HepG2 (cell line): ENCODE results near the gene NINL. TPM values are rescaled to one million over a fixed set of nuclear protein-coding genes. Genes with fewer than 3 reads are reported as not detected.

Source experiments
- AKNA ChIP-seq: sonication (generic); formaldehyde crosslinking; IDR thresholded peaks from 2 replicates; pipeline ENCODE4 v1.4.0; 2020; ENCODE audit warnings: missing genetic modification reagents, borderline replicate concordance
- ARID3A ChIP-seq: IDR thresholded peaks from 2 replicates; pipeline ENCODE4 v1.6.1; 2012; ENCODE audit warnings: low read depth, low read length, improper control_type of control experiment
- CBX1 ChIP-seq: IDR thresholded peaks from one replicate; pipeline ENCODE4 v1.6.1; 2016; ENCODE audit warnings: antibody characterized with exemption, low read depth
- CREM ChIP-seq, 2 experiments: sonication (generic) in 1 of 2; formaldehyde crosslinking in 1 of 2; IDR thresholded peaks; 2 replicates each; pipeline versions ENCODE4 v1.4.0 to v1.6.1; 2016 to 2020; ENCODE audit warnings: antibody characterized with exemption in 1 of 2, mild to moderate bottlenecking in 1 of 2, missing genetic modification reagents in 1 of 2
- DNMT1 ChIP-seq: sonication (generic); formaldehyde crosslinking; IDR thresholded peaks from 2 replicates; pipeline ENCODE4 v1.5.1; 2020; ENCODE audit warnings: mild to moderate bottlenecking, missing genetic modification reagents
- FLYWCH1 ChIP-seq: sonication (generic); formaldehyde crosslinking; IDR thresholded peaks from 2 replicates; pipeline ENCODE4 v1.8.1; 2023; ENCODE audit warnings: mild to moderate bottlenecking, missing genetic modification reagents
- GATAD1 ChIP-seq: IDR thresholded peaks from 2 replicates; pipeline ENCODE4 v1.6.1; 2016; ENCODE audit warnings: missing genetic modification reagents, missing compliant biosample characterization
- MTF1 ChIP-seq: sonication (generic); formaldehyde crosslinking; IDR thresholded peaks from 2 replicates; pipeline ENCODE4 v1.5.0; 2020; ENCODE audit warnings: missing genetic modification reagents
- NCOA1 ChIP-seq: sonication (generic); formaldehyde crosslinking; IDR thresholded peaks from 2 replicates; pipeline ENCODE4 v1.9.0; 2021; ENCODE audit warnings: missing genetic modification reagents
- POLR2A ChIP-seq, 2 experiments: IDR thresholded peaks; 2 replicates each; pipeline ENCODE4 v1.6.1; 2011; ENCODE audit warnings: low read depth in 2 of 2, low read length in 2 of 2, mild to moderate bottlenecking in 1 of 2, moderate library complexity in 1 of 2; ENCODE audit not compliant: insufficient read depth in 1 of 2
- PTBP1 ChIP-seq: fragments of 200-400 bp; formaldehyde crosslinking; IDR thresholded peaks from 2 replicates; pipeline ENCODE4 v1.6.1; 2018; ENCODE audit warnings: low read length, low read depth; ENCODE audit not compliant: poor library complexity, severe bottlenecking
- SMARCE1 ChIP-seq: fragments of 450-650 bp; IDR thresholded peaks from 2 replicates; pipeline ENCODE4 v1.6.1; 2017; ENCODE audit warnings: borderline replicate concordance
- SP140L ChIP-seq: sonication (generic); formaldehyde crosslinking; IDR thresholded peaks from 2 replicates; pipeline ENCODE4 v1.4.0; 2020; ENCODE audit warnings: missing genetic modification reagents, borderline replicate concordance
- STAT5B ChIP-seq: sonication (generic); formaldehyde crosslinking; IDR thresholded peaks from 2 replicates; pipeline ENCODE4 v1.4.0; 2020; ENCODE audit warnings: missing genetic modification reagents
- WIZ ChIP-seq: sonication (generic); formaldehyde crosslinking; IDR thresholded peaks from 2 replicates; pipeline ENCODE4 v1.5.1; 2020; ENCODE audit warnings: mild to moderate bottlenecking, missing genetic modification reagents
- ZMAT3 ChIP-seq: sonication (generic); formaldehyde crosslinking; conservative IDR thresholded peaks from 2 replicates; pipeline ENCODE4 v1.7.0; 2021; ENCODE audit warnings: missing genetic modification reagents
- ZNF142 ChIP-seq: sonication (generic); formaldehyde crosslinking; IDR thresholded peaks from 2 replicates; pipeline ENCODE4 v1.4.0; 2020; ENCODE audit warnings: missing genetic modification reagents
- ZNF552 ChIP-seq: sonication (generic); formaldehyde crosslinking; IDR thresholded peaks from 2 replicates; pipeline ENCODE4 v1.9.0; 2022; ENCODE audit warnings: missing genetic modification reagents, mild to moderate bottlenecking, borderline replicate concordance
- polyA plus RNA-seq, 8 experiments: library from polyadenylated mRNA; depleted of rRNA in 3 of 8; stranded (reverse) in 7 of 8; unstranded in 1 of 8; fragments of >200 nt; fragmentation: Illumina TruSeq in 4 of 8; extraction: Trizol in 4 of 8; gene quantifications; 2 replicates each; pipeline versions ENCODE4 v1.2.1 to v1.2.3, GENCODE V29; 2011 to 2016; ENCODE audit warnings: low read depth in 4 of 8, missing spikeins in 1 of 8, mixed read lengths in 1 of 8; ENCODE audit not compliant: insufficient read depth in 1 of 8
- total RNA-seq, 5 experiments: library from RNA; depleted of rRNA; stranded (reverse); fragments of >200 nt; fragmentation: Illumina TruSeq; extraction: Trizol; gene quantifications; 2 replicates each; pipeline ENCODE4 v1.2.3, GENCODE V29; 2016; ENCODE audit warnings: low read depth in 1 of 5

NINL gene
- total and polyA plus RNA-seq, 2 of the 13 experiments (the other 11 are each of a cell fraction or from before 2014, with no cell fraction given): 32.3 to 34.3 TPM

GRCh38 chr20:25508083-25508770 lies 77.1 kb downstream of the NINL start (continued):
- peak; percentile 37; the same call in 1 of the 2 replicates for TF ChIP-seq ZNF142 (CRISPR knock-in tag)
- peak; percentile 95; the same call in 1 of the 2 replicates for TF ChIP-seq ZNF552 (CRISPR knock-in tag)
- TF ChIP-seq DNMT1 (CRISPR knock-in tag): no peak
- TF ChIP-seq ARID3A: peak; percentile 89
- TF ChIP-seq POLR2A (IDR thresholded peaks at IDR 0.05; ENCODE audit: insufficient read depth in 1 of 2, low read depth in 2 of 2, low read length in 2 of 2): peak; percentile 44 to 71; a peak in 3 of 4 replicates
- TF ChIP-seq MTF1 (CRISPR knock-in tag): no peak
- no peak; the same call in 1 of the 2 replicates for TF ChIP-seq SMARCE1
- peak; percentile 88; the same call in 1 of the 2 replicates for TF ChIP-seq STAT5B (CRISPR knock-in tag)
- TF ChIP-seq ZMAT3 (CRISPR knock-in tag): peak; percentile 90
- peak; percentile 80; the same call in 1 of the 2 replicates for TF ChIP-seq WIZ (CRISPR knock-in tag)
- TF ChIP-seq PTBP1: no peak
- peak; percentile 96 for TF ChIP-seq CREM (IDR thresholded peaks at IDR 0.05)
- no peak for TF ChIP-seq CREM (CRISPR knock-in tag; IDR thresholded peaks at IDR 0.05)
- peak; percentile 74 for TF ChIP-seq GATAD1 (CRISPR knock-in tag)
- no peak for TF ChIP-seq SP140L
- no peak for TF ChIP-seq AKNA (CRISPR knock-in tag)
- peak; percentile 99 for TF ChIP-seq NCOA1 (CRISPR knock-in tag)
- no peak for TF ChIP-seq FLYWCH1 (CRISPR knock-in tag)
- peak; percentile 98 for TF ChIP-seq CBX1
